B cell (primary cell): ENCODE data around the gene GRIK5.

Experiments
- EZH2 ChIP-seq: IDR thresholded peaks from 2 replicates; pipeline ENCODE4 v1.6.1; 2012; ENCODE audit warnings: borderline replicate concordance, low read depth, mild to moderate bottlenecking, moderate library complexity, low read length; ENCODE audit not compliant: insufficient read depth, poor library complexity, severe bottlenecking
- TF ChIP-seq, protein P1 (sequence below): fragments of 200-600 bp; IDR thresholded peaks from one replicate; pipeline ENCODE4 v1.8.0; 2022; ENCODE audit warnings: antibody characterized with exemption, mild to moderate bottlenecking

- TF ChIP-seq, protein P1, sequence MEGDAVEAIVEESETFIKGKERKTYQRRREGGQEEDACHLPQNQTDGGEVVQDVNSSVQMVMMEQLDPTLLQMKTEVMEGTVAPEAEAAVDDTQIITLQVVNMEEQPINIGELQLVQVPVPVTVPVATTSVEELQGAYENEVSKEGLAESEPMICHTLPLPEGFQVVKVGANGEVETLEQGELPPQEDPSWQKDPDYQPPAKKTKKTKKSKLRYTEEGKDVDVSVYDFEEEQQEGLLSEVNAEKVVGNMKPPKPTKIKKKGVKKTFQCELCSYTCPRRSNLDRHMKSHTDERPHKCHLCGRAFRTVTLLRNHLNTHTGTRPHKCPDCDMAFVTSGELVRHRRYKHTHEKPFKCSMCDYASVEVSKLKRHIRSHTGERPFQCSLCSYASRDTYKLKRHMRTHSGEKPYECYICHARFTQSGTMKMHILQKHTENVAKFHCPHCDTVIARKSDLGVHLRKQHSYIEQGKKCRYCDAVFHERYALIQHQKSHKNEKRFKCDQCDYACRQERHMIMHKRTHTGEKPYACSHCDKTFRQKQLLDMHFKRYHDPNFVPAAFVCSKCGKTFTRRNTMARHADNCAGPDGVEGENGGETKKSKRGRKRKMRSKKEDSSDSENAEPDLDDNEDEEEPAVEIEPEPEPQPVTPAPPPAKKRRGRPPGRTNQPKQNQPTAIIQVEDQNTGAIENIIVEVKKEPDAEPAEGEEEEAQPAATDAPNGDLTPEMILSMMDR: no peak
- no peak for TF ChIP-seq EZH2
These were observed 53.0 kb downstream of the GRIK5 start for GRCh38 chr19:42017040-42017439.
